ENCODE results near the gene DLGAP4.

Gene DLGAP4

GRCh38 chr20:36421641-36422040, 115.5 kb downstream of the DLGAP4 start:
- Histone ChIP-seq H3K27ac (no peak overlapping the region), H3K4me3 (no peak overlapping the region)
- DNase-seq (ENCODE audit: low spot score) = no peak
- TF ChIP-seq, protein P1, sequence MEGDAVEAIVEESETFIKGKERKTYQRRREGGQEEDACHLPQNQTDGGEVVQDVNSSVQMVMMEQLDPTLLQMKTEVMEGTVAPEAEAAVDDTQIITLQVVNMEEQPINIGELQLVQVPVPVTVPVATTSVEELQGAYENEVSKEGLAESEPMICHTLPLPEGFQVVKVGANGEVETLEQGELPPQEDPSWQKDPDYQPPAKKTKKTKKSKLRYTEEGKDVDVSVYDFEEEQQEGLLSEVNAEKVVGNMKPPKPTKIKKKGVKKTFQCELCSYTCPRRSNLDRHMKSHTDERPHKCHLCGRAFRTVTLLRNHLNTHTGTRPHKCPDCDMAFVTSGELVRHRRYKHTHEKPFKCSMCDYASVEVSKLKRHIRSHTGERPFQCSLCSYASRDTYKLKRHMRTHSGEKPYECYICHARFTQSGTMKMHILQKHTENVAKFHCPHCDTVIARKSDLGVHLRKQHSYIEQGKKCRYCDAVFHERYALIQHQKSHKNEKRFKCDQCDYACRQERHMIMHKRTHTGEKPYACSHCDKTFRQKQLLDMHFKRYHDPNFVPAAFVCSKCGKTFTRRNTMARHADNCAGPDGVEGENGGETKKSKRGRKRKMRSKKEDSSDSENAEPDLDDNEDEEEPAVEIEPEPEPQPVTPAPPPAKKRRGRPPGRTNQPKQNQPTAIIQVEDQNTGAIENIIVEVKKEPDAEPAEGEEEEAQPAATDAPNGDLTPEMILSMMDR (IDR thresholded peaks at IDR 0.05) = no peak

- TF ChIP-seq, protein P1 (IDR thresholded peaks at IDR 0.05) = no peak
- H3K4me3 ChIP-seq = no peak overlapping the region
- no peak for DNase-seq (ENCODE audit: low spot score)
- H3K27ac ChIP-seq = no peak overlapping the region
Observed at GRCh38 chr20:36424314-36424713, 118.2 kb downstream of the DLGAP4 start.

GRCh38 chr20:36425166-36425565, 119.0 kb downstream of the DLGAP4 start:
- no peak overlapping the region for H3K4me3 ChIP-seq
- TF ChIP-seq, protein P1 (IDR thresholded peaks at IDR 0.05) = no peak
- DNase-seq (ENCODE audit: low spot score) = no peak
- H3K27ac ChIP-seq = no peak overlapping the region

DNA sequence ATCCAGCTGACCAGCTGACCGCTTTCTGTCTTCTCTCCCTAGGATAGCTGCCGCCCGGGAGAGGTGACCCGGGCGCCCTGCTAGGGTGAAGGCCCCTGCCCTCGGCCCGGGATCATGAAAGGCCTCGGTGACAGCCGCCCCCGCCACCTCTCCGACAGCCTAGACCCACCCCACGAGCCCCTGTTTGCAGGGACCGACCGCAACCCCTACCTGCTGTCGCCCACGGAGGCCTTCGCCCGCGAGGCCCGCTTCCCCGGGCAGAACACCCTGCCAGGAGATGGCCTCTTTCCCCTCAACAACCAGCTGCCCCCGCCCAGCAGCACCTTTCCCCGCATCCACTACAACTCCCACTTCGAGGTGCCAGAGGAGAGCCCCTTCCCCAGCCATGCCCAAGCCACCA, 125.5 kb downstream of the DLGAP4 start:
- TF ChIP-seq, protein P1 (IDR thresholded peaks at IDR 0.05) = no peak
- Histone ChIP-seq H3K27ac (no peak overlapping the region), H3K4me3 (no peak overlapping the region)
- no peak for DNase-seq (ENCODE audit: low spot score)

- no peak for DNase-seq (ENCODE audit: low spot score)
- Histone ChIP-seq H3K4me3 (no peak overlapping the region), H3K27ac (no peak overlapping the region)
- TF ChIP-seq, protein P1 (IDR thresholded peaks at IDR 0.05) = no peak
Observed at GRCh38 chr20:36432096-36432495, 126.0 kb downstream of the DLGAP4 start.

- DNase-seq (ENCODE audit: low spot score) = no peak
Observed at GRCh38 chr20:36434383-36434782, 128.2 kb downstream of the DLGAP4 start.

GRCh38 chr20:36435124-36435523, 129.0 kb downstream of the DLGAP4 start:
- DNase-seq (ENCODE audit: low spot score) = no peak
- no peak overlapping the region for H3K27ac ChIP-seq
- no peak overlapping the region for H3K4me3 ChIP-seq
- TF ChIP-seq, protein P1 (IDR thresholded peaks at IDR 0.05) = no peak

More at GRCh38 chr20:36434383-36434782, 128.2 kb downstream of the DLGAP4 start:
- TF ChIP-seq, protein P1 (IDR thresholded peaks at IDR 0.05) = no peak
- Histone ChIP-seq H3K4me3 (no peak overlapping the region), H3K27ac (no peak overlapping the region)
